GM20000 (cell line): Measurements from ENCODE around the gene NRG3.

Source experiments
- DNase-seq: peaks from one replicate; pipeline ENCODE4 v3.0.0; 2012; ENCODE audit warnings: low spot score
- CTCF ChIP-seq: IDR thresholded peaks from 2 replicates; pipeline ENCODE4 v1.5.1; 2012; ENCODE audit warnings: mild to moderate bottlenecking, control low read depth; ENCODE audit errors: extremely low read depth, missing control alignments

The NRG3 gene

DNA sequence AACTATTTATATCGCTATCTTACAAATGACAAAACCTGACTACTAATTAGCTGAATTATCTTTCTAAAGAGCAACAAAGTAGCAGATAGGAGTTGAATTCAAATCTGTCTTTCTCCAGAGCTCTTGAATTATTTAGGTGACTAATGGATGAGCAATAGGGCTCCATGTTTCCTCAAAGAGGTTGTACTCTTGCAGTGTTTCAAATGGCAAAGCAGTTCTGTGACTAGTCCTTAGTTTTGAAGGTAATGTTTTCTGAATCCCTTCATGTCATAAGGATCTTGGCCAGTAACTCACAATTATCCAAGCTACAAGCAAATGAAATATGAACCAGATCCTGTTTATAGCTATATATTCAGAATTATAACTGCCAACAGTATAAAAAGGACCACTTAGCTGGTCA, 999.7 kb downstream of the NRG3 start:
- TF ChIP-seq CTCF, result no peak
- DNase-seq, result no peak

- DNase-seq, result no peak
- no peak for TF ChIP-seq CTCF
These were observed 1005.8 kb downstream of the NRG3 start for GRCh38 chr10:82880776-82881290.

GRCh38 chr10:82882722-82883121, 1007.7 kb downstream of the NRG3 start:
- DNase-seq, result no peak
- TF ChIP-seq CTCF, result no peak

DNA sequence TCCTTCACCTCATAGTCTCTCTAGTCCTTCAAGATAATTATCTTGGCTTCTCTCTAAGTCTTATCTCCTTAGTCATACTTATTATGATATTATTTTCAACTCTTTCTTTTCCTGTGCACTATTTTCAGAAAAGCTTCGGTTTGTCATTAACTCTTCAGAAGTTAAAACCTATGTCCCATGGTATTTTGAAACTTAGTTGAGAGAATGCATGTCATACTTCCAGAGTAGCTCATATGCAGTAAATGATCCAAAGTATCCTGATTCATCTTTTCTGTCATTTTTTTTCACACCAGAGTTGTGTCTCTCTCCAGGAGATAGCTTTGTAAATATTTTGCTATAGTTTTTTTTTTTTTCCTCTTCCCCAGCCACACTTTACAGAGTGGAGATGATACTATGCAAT, 1008.6 kb downstream of the NRG3 start:
- DNase-seq, result no peak
- TF ChIP-seq CTCF, result no peak

GRCh38 chr10:82887488-82887887, 1012.5 kb downstream of the NRG3 start:
- no peak for DNase-seq
- TF ChIP-seq CTCF, result no peak

DNA sequence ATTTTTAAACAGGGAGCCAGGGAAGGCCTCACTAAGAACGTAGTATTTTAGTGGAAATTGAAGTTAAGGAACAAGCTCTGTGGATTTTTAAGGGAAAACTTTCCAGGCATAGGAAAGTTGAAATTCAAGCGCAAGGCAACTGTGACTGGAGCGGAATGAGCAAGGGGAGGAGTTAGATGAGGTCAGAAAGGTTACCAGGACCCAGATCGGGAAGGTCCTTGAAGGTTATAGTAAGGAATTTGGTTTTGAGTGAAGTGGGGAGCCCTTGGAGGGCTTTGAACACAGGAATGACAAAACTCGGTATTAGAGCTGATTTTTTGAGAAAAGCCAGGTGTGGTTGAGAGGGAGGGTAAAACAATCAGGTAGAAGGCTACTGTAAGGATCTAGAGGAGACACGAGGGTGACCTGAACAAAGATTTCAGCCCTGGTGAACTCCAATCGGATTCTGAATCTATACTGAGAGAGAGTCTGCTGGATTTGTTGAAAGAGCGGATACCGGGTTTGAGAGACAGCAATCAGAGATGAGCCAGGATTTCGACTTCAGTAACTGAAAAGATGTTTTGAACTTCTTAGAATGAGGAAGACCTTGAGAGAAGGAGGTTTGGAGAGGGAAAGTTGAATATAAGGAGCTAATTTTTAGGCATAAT, 1013.9 kb downstream of the NRG3 start:
- TF ChIP-seq CTCF, result no peak
- DNase-seq, result no peak

GRCh38 chr10:82889728-82890127, 1014.7 kb downstream of the NRG3 start:
- DNase-seq, result no peak
- no peak for TF ChIP-seq CTCF
